HG02852 (cell line): Measurements from ENCODE around the gene MCMBP.
"Not testable (repeated sequence)": the region's sequence is repeated elsewhere in the genome, so short reads cannot be mapped to it uniquely, and the experiment has no call there.

Experiments used
- ATAC-seq: cut with Tn5 transposase; IDR thresholded peaks from one replicate; pipeline ENCODE4 v1.9.1; 2021; ENCODE audit warnings: mild to moderate bottlenecking, moderate library complexity; ENCODE audit not compliant: unreplicated experiment

MCMBP gene

DNA sequence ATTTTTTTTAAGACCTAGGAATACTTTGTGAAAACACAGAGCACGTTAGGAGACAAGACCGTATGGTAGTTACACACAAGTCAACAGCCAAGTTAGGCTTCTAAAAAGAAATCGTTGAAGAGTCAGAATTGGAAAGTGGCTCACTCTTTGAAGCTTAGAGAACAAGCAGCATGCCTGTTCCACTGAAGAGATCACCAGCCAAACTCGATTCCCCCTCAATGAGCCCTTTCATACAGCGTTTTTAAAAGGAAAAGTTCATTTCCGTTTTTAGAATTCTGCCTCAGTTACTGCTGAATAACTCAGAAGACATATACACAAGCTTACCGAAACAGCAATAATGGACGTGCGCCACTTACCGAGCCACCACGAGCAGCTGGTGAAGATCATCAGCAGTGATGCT is 41.0 kb downstream of the MCMBP start:
- no peak for ATAC-seq

DNA sequence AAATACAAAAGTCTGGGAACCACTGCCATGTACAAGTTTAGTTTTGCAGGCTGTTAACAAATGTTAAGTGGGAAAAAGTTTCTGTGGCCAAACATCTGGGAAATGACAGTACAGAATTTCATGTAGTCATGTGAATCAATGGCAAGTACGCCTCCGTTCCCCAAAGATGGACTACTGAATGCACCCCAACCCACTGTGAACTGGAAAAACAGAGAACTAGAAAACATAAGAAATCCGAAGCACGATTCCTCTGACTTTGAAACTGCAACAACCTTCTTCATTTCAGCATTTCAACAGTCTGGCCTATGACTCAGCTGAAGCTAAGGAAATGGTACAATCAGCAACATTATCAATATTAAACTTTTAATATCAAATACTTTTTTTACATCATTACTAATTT is 41.8 kb downstream of the MCMBP start:
- no peak for ATAC-seq

DNA sequence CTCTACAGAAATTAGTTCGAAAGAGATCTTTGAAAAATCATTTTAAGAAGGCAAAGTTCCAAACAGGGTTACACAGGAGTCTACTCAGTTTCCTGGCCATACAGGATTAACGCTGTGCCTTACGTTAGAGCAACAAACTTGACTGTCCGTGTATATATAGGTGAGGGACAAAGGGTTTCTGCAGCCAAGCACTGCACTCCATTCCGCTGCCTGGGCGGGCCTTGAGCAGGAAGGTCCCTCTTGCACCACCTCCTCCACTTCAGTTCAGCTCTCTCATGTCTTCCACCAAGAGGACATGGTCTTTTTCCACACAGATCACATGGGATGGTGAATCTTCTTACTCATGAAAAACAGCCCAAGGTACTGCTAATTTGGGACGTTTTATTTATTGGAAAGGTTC is 43.2 kb downstream of the MCMBP start:
- ATAC-seq = no peak

DNA sequence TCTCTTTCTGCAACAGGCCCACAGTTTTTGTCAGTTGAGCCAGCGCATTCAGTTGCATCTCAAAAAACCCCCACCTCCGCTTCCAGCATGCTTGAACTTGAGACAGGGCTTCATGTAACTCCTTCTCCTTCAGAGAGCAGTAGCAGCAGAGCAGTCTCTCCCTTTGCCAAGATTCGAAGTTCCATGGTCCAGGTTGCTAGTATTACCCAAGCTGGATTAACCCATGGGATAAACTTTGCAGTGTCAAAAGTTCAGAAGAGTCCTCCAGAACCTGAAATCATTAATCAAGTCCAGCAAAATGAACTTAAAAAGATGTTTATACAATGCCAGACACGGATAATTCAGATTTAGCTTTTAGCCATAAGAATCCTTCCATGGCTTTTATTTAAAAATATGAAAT is 45.2 kb downstream of the MCMBP start:
- ATAC-seq = no peak

DNA sequence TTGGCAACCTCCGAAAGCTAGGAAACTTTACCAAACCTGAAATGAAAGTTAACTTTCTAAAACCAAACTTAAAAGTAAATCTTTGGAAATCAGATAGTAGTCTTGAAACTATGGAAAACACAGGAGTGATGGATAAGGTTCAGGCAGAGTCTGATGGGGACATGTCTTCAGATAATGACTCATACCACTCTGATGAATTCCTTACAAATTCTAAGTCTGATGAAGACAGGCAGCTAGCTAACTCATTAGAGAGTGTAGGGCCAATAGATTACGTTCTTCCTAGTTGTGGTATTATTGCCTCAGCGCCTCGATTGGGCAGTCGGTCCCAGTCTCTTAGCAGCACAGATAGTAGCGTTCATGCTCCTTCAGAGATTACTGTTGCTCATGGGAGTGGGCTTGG is 45.9 kb downstream of the MCMBP start:
- ATAC-seq = no peak

DNA sequence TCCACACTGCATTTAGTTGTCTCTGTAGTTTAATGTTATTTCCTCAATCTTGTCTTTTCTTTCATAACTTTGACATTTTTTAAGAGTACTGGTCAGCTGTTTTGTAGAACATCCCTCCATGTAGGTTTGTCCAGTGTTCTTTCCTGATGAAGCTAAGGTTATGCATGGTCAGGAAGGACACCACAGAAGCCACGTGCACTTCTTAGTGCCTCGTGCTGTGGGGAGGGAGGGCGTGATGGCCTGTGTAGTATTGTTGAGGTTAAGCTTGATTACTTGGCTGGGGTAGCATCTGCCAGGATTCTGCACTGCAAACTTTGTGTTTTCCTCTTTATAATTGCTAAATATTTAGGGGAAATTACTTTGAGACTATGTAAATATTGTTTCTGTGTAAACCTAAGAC is 48.3 kb downstream of the MCMBP start:
- ATAC-seq = no peak

DNA sequence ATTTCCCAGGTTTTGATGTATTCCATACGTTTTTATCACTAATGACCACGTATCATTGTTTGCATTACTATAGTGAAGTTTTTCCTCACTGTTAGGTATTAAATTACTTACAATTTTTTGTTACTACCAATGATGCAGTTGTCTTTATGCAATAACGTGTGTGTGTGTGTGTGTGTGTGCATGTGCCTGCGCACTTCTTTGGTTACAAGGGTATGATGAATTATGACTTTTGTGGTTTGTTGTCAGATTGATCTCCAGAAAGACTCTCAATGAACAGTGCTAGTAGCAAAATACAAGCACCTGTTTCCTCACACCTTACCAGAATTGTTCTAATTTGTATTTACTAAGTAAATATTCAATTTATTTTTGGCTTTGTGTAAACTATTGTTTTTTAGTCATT is 51.5 kb downstream of the MCMBP start:
- ATAC-seq = no peak

DNA sequence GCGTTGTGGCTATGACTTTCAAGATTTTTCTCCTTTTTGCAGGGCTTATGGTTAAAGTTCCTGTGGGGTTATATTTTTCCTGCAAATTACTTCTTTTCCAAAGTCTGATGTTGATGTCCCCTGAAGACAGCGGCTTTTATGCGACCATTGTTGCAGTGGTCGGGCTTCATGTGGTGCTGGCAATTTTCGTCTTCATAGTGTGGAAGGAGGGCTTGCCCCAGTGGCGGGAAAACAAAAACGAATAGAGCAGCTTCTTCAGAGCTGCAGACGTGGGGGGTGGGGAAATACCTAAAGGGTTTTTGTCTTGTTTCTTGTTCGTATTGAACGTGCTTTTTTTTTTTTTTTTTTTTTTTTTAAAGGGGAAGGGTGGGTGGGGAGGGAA is 53.8 kb downstream of the MCMBP start:
- no peak for ATAC-seq

DNA sequence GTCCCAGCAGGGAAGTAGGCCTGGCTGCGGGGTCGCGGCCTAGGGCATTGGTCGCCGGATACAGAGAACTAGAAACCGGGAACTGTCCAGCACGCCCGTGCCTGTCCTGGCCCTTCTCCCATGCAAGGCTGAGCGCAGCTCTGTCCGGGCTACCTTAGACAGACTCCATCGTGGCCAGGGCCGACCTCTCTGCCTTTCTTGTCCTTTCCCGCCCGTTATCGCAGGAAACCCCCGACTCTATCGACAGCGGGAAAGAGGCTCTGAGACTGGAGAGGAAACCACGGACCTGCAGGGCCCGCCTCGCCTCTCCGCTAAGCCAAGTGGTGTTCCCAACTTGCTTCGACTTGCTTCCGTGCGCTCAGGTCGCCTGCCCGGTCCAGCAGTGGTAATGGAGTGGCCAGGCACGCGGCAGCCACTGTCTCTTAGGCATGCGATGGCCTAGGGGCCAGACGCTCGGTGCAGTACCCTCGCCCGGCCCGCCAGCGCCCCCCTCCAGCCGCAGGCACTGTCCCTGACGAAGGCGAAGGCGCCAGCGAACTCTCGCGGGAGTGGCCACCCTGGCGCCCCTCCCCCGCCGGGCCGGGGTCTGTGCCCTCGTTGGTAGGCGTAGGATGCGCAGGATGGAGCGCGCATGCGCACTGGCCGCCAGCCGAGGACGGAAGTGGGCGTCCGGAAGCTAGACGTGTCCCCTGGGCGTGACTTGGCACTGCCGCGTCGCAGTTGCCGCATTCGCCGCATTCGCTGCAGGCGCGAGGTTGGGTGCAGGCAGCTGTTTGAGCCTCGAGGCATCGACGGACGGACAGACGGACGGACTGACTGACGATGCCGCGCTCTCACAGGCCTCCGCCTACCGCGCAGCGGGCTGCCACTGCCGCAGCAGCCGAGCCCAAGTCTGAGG is 54.4 kb downstream of the MCMBP start:
- no peak for ATAC-seq

DNA sequence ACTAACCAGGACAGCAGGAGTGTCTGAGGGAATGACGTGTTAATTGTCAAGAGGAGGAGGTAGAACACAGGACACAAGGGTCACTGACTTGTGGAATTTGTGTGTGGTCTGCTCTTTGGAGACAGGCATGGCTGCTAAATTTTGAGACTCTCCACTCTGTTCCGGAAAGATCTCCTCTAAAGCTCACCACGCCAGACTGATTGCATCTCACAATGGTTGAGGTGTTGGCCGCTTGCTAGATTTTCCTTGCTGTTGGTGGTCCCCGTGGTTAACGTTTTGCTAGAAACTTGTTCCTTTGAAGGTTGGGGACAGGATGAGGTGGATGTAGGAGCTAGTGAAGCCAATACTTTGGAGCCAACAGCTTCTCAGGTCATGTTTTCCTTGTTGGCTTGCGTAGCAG is 57.0 kb downstream of the MCMBP start:
- ATAC-seq = no peak

DNA sequence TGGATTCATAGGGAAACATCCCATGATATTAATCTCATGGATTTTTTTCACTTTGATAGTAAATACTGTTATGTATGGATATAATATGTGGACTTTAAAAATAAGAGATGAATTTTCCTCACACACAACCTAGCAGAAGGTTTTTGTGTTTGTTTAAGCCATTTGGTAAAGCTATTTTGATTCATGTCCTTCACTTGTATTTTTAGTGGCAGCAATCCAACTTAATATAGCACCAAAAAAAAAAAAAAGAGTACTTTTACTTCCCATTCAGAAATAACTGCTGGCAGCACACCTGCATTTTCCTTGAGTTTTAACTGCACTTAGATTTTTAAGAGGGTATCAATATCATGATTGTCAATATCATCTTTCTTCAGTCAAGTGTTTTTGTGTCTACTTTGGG is 60.0 kb downstream of the MCMBP start:
- no peak for ATAC-seq

DNA sequence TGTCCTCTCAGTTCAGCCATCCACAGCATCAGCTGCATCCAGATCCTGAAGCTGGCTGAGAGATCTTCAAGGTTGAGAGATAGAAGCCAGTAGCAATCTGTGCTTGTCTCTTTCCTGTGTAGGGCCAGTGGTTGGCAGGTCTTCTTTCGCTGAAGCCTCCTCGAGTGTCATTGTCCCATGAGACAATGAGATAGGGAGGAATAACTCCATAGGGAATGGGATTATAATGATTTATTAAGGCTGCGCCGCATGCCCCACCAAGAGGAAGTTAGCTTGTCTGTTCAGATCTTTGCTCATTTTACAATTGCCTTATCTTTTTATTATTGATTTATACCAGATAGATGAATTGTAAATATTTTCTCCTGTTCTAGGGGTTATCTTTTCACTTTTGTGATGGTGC is 61.5 kb downstream of the MCMBP start:
- ATAC-seq = no peak

DNA sequence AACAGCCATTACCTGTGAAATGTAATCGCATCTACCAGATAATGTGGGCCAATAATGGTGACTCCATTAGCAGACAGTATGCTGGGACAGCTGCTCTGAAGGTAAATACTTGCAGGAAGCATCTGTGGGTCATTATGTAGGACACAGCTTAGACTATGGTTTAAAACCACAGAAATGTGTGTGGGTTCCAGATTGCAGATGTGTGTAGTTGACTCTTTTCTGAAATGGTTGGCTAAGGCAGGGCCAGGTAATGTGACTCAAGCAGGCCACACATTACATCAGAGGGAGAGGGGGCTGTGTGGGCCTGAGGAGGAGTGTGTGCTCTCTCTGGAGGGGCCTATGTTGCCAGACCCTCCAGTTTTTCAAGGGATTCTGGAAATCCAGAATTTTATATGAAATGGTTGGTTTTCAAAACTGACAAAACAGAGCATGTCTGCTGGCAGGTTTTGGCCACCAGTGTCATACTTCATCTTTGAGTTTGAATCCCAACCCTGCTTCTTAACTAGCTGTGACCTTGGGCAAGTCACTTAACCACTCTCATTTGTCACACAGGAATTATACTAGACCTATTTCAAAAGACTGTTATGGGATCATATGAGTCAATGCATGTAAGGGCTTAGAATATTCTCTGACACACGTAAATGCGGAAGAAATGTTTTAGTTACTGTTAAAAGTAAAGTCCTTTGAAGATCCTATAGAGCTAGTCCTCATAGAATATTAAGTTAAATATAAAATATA is 64.5 kb downstream of the MCMBP start:
- ATAC-seq = peak; percentile 86

DNA sequence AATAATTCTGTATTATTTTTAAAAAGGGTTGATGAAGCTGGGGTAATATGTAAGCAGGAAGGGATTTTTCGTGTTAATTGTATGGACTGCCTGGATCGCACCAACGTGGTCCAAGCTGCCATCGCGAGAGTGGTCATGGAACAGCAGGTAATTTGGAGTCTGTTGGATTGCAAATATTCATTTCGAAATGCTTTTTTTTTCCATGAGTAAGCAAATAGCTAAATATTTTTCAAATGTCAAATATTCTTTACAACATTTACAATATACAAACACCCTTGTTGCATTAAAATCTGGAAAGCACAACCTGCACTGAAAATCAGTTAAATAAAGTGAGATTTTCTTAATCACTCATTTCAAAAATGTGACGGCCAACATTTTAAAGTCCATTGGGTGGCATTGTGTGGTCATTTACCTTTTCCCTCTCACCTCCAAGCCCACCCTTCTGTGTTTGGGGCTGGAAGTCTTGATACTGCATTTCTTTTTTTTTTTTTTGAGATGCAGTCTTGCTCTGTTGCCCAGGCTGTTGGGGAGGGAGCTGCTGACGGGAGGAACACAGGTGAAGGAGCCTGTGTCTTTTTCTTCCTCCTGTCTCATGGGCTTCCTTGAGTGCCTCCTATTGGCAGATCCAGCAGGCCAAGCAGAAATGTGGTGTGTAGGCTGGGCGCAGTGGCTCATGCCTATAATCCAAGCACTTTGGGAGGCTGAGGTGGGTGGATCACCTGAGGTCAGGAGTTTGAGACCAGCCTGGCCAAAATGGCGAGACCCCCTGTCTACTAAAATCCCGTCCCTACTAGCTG is 66.1 kb downstream of the MCMBP start:
- ATAC-seq = no peak

DNA sequence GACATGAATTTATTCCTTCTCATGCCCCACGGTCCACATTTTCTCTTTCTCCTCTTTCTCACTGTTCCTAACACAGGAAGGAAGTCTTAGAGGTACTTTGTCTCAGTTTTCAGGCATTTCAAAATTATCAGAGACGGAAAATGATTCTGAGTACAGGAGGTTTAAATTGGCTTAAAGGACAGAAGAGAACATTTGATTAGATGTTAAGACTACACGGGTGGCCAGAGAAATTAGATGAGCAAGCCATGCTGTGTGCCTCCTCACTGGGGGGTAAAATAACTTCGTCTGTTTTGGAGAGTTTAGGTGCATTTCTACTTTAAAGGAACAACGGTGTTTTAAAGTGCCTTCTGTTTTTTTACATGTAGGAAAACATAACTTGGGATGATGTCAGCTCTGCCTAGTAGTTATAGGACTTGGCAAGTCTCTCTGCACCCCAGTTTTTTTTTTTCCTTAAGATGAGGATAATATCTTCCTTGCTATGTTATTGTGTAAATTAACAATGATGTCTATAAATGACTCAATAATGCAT is 66.9 kb downstream of the MCMBP start:
- no peak for ATAC-seq

DNA sequence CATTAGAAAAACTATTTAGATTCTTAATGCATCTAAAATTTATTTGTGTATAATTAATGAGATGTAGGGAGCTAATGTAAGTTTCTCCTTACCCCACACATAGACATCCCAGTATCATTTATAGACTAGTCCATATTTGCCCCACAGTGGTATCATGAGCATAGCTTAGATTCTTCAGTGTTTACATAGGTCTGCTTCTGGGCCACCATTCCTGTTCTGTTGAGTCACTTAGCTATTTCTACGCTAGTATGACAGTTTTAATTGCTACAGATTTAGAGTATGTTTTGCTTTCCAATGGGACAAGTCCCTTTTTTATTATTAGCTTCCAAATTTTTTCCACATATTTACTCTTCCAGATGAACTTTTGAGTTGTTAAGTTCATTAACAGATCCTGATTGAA is 69.4 kb downstream of the MCMBP start:
- ATAC-seq = no peak

DNA sequence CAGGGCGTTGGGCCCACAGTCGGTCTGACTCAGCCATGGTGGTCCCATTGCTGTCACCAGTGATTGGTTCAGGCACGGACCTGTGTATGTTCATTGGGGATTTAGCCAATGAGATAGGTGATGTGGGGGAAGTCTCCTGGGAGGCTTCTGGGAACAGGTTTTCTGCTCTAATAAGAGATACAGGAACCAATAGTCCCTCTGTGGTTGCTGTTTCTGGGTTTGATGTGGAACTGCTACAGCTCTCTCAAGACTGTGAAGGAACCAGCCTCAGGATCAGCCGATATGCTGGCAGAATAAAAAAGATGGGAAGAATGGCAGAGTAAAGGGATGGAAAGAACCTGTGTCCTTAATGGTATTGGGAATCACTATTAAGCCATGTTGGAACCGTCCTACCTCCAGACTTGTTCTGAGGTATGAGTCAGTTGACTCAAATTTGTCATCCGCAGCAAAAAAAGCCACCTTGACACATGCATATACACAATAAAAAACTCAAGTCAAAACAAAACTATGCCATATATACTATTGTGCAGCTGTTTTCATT is 70.6 kb downstream of the MCMBP start:
- ATAC-seq = peak; percentile 82

DNA sequence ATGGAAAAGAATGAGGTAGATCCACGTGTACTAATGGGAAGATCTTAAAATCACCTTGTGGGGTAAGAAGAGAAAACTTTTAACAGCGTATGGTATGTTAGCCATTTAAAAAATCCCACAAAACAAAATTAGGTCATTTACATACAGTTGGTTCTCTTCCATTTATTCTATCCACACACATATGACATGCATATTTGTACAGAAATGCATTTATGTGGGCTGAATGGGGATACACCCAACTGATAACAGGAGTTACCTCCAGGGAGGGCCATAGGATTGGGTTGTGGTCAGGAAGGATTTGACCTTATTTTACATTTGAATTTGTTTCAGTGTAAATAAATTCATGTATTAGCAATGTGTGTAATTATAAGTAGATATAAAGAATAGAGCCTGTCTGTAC is 71.5 kb downstream of the MCMBP start:
- no peak for ATAC-seq

DNA sequence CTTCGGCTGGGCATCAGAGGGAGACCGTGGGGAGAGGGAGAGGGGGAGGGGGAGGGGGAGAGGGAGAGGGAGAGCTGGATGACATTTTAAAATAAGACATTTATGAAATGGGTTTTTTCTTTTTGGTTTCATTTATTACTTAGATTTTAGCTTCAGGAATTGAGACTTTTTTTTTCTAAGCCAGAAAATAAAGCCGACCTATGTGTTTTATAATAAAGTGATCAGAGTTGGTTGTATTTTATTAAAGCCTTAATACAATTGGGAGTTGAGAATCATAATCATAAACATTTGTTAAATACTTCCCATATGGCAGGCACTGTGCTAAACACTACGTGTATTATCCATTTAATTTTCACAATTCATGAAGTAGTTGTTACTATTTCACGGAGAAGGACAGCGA is 76.6 kb downstream of the MCMBP start:
- no peak for ATAC-seq

DNA sequence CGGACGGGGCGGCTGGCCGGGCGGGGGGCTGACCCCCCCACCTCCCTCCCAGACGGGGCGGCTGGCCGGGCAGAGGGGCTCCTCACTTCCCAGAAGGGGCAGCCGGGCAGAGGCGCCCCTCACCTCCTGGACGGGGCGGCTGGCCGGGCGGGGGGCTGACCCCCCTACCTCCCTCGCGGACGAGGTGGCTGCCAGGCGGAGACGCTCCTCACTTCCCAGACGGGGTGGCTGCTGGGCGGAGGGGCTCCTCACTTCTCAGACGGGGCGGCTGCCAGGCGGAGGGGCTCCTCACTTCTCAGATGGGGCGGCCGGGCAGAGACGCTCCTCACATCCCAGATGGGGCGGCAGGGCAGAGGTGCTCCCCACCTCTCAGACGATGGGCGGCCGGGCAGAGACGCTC is 77.5 kb downstream of the MCMBP start:
- not testable (repeated sequence) for ATAC-seq

DNA sequence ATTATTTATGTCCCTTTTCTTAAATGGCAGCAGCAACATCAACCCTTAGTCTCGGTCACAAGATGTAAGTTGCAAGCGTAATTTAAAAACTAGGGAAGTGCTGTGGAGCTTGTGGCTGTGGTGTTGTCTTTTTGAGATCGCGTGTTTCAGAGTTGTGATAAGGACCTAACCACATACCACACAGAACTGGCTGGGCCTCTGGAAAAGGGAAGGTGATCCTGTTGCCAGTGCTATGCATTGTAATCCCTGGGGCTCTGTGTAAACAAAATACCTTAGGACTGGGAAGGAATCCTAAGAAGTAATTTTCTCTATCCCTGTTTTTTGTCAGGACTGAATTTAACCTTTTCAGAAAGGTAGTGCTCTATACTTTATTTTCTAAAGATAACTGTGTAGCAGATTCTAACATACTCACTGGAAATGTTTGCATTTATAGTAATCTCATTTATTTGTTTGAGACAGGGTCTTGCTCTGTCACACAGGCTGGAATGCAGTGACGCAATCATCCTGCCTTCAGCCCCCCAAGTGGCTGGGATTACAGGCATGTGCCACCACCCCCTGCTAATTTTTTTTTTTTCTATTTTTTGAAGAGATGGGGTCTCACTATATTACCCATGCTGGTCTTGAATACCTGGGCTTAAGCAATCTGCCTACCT is 86.4 kb downstream of the MCMBP start:
- no peak for ATAC-seq
